ENCODE measurements around the gene TEAD2.
"Not testable (repeated sequence)": the region's sequence is repeated elsewhere in the genome, so short reads cannot be mapped to it uniquely, and the experiment has no call there.

The TEAD2 gene

DNA sequence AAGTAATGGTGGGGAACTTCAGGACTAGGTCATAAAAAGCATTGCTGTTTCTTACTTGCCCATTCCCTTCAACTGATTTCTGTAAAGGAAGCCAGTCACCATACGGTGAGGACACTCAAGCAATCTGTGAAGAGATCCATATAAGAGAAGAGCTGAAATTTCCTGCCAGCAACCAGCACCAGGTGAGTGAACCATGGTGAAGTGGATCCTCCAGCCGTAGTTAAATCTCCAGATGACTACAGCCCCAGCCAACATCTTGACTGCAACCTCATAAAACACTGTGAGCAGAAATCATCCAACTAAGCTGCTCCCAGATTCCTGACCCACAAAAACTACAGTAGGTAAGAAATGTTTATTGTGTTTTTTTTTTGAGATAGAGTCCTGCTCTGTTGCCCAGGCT is 33.5 kb downstream of the TEAD2 start:
- DNase-seq = no peak

DNA sequence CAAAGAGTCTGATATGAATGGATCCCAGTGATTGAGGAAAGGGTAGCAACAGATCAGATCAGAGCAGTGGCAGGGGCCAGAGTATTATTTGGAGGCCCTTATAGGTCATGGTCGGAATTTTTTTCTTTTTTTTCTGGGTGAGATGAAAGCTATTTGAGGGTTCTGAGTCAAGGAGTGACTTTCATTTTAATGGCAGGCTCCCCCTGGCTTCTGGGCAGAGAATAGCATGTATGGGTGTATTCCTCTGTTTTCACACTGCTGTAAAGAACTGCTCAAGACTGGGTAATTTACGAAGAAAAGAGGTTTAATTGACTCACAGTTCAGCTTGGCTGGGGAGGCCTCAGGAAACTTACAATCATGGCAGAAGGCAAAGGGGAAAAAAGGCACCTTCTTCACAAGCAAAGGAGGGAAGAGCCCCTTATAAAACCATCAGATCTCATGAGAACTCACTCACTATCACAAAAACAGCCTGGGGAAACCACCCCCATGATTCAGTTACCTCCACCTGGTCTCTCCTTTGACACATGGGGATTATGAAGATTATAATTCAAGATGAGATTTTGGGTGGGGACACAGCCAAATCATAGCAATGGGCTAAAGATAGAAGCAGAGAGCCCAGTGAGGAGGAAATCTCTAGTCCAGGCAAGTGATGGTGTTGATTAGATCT is 34.2 kb downstream of the TEAD2 start:
- no peak for DNase-seq

DNA sequence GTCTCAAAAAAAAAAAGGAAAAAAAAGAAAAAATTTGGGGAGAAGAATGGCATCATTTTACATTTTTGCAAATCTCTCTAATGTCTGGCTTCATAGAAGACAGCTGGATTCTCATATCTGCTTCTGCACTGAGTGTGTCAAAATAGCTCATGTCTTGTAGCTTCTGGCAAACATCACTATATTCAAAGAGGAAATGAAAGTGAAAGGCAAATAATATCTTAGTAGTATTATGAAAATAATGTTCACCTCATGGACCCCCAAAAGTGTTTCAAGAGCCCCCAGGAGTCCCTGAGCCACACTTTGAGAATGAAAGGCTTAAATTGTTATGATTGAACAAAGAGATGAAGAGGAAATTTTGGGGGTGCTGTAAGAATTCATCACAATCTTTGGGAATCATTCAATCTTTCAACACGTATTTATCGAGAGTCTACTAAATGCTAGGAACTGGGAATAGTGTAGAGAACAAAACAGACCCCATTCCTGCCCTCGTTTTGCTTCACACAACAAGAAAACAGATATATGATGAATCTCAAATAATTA is 36.0 kb downstream of the TEAD2 start:
- no peak for DNase-seq

DNA sequence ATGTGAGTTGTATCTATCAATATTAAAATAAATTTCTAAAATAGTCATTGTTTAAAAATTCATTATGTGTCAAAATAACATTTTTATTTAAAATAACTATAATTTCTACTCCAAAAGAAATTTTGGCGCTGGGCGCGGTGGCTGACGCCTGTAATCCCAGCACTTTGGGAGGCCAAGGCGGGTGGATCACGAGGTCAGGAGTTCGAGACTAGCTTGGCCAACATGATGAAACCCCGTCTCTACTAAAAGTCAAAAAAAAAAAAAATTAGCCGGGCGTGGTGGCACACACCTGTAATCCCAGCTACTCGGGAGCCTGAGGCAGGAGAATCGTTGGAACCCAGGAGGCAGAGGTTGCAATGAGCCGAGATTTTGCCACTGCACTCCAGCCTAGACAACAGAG is 36.5 kb downstream of the TEAD2 start:
- not testable (repeated sequence) for DNase-seq

DNA sequence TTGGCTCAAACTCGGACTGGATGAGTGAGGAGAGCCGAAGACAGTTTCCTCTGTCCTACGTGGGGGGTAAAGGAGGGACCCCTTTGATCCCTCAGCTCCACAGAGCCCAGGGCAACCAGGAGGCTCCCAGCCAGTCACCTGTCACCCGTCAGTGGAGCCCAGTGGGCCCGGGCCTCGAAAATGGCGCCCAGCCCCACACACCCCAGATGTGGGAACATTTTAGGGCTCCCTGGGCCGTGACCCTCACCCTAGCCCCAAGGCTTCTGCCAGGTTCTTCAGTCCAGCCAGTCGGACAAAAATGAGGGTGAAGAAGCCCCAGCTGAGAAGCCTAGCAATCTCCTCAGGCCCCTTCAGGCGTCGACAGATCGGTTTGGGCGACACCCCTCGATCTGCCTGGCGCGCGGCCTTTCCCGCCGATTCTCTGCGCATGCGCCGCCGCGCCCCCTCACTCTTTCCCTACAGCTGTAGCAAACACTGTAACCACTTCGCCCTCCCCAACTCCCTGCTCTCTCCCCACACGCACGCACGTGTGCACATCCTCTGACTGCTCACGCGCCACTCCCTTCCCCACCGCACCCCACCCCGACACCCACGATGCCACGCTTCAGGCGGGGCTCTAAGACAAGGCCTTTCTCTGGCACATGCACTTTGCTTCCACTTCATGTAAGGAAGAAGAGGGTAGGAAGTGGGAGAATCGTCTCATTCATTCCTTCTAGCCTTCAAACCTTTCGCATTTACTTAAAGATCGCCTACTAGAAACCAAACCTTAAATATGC is 37.2 kb downstream of the TEAD2 start, which contains the start of gene SLC6A16:
TSS of gene SLC6A16 (minus strand) at position 391 of the 776 bp plus-strand sequence. CDS start 13,844 bp downstream, outside the sequence.
- no peak for DNase-seq

DNA sequence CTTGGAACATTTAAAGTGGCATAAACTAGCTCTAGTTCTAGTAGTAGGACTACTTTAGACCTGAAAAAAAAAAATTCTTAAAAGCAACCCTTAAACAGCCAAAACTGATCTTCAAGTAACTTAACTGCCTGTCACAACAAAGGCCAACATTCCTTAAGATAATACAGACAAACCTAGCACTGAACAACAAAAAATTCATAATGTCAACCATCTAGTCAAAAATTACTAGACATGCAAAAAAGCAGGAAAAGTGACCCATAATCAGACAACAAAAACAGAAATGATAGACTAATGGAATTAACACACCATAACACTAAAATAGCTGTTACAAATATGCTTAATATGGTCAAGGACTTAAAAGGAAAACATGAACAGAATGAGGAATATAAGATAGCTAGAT is 43.9 kb downstream of the TEAD2 start:
- no peak for DNase-seq

DNA sequence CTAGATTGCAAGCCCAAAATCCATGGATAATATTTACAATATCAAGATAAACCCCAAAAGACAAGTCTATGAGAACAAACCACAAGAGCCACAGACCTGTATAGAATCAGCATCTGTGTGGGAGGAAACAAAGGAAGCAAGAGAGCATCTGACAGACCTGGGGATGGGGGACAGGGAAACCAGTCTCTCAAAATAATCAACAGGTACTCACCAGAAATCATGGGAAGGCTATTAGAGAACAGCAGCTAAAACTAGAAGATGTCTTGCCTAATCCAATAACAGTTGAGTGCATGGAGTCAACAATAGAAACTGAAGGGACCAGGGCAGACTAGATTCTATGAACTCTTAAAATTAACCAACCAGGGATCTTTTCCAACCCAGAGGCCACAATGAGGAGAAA is 45.9 kb downstream of the TEAD2 start:
- no peak for DNase-seq

DNA sequence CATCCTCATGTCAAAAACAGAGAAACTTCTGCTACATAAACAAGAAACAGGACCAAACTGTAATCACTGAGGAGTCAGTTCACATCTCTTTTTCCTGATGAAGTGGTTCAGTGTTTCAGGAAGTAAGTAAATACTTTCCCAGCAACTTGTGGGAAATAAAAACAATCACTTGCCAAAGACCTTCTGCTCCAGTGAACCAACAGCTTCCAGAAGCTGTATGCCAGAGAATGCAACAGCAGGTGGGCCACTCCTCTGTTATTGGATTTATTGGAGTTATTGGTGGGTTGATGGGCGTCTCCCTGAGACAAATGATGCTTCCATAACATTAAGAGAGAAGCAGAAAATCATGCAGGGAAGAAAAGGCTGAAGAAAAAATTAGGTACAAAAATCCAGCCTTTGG is 47.1 kb downstream of the TEAD2 start:
- DNase-seq = no peak

DNA sequence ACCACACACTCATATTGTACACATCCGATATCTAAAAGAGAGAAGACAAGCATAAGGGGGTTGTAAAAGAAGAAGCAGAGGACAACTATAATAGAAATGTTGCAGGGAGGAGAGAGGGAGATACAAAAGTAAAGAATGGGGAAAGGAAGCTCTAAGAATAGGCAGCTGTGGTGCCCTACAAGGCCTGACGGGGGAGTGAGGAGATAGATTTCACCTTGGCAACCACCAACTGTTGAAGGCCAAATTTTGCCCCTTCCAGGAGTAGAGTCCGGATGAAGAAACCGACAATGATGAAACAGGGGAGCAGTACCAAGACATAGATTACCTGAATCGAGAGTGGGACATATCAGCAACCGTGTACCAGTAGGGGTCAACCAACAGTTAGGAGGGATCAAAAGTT is 53.1 kb downstream of the TEAD2 start:
- no peak for DNase-seq

DNA sequence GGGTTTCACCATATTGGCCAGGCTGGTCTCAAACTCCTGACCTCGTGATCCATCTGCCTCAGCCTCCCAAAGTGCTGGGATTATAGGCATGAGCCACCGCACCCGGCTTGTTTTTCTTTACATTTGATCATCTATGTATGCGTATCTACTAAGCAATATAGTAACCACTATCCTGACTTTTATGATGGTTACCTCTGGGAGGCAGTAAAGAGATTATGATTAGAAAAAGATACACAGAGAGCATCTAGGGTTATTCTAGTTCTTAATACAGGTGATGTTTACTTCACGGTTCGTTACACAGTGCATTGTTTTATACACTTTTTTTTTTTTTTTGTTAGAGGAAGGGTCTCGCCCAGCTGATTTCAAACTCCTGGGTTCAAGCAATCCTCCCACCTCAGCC is 55.5 kb downstream of the TEAD2 start:
- DNase-seq = not testable (repeated sequence)

DNA sequence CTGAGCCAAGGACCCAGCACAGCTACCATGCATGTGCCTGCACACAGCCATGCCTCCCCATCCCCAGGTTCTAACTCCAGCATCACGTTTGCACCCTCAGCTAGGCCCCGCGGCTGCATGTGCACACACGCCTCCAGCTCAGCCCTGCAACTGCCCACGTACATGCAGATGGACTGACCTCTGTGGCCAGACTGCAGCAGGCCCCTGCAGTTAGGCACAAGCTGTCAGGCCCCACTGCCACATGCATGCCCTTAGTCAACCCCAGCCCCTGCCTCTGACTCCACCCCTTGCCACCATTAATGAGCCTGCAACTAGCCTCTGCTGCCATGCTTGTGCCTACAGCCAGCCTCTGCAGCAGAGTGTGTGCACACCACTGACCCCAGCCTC is 60.4 kb downstream of the TEAD2 start:
- no peak for DNase-seq

DNA sequence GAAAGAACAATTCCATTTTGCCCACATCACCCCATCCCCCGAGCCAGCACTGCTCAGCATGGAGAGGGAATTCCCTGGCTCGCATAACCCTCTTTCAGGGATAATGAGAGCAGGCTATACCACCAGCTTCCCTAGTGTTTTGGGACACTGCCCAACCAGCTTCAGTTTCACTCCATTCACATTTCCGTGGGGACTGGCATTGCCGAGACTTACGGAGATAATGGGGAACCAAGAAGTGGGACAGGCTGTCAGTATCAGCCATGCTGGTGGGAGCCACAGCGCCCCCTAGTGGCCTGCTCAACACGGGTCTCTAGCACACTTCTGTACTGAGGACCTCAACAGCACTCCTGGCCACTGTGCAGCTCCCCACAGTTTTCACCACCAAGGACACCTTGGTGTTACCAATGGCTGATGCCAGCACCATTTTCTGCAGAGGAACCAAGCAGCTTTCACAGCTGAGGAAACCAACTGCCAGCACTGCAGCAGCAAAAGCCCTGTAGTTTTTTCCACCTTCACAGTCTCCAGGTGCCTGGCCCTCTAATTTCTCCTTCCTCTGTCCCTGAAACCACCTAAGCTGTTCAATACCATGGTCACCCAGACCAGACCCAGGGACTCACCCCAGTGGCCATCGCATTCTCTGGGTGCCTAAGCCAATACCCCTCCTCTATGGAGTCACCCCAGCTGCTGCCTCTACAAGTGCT is 60.9 kb downstream of the TEAD2 start:
- peak in 1 of 2 experiments; percentile 13 for DNase-seq

DNA sequence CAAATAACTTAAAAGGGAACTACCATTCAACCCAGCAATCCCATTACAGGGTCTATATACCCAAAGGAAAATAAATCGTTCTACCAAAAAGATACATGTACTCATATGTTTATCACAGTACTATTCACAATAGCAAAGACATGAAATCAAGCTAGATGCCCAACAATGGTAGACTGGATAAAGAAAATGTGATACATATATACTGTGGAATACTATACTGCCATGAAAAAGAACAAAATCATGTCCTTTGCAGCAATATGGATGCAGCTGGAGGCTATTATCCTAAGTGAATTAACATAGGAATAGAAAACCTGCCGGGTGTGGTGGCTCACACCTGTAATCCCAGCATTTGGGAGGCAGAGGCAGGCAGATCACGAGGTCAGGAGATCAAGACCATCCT is 63.6 kb downstream of the TEAD2 start:
- not testable (repeated sequence) for DNase-seq

DNA sequence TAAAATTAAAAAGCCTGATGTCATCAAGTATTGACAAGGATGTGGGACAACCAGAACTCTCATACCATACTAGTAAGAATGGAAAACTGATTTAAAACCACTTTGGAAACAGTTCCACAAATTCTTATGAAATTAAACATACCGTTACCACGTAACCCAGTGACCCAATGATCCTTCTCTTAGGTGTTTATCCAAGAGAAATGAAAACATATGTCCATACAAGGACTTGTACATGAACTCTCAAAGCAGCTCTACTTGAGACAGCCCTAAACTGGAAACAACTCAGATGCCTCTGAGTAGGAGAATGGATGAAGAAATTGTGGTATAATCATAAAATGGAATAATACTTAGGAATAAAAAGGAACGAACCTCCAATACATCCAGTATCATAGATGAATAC is 64.8 kb downstream of the TEAD2 start:
- no peak for DNase-seq

DNA sequence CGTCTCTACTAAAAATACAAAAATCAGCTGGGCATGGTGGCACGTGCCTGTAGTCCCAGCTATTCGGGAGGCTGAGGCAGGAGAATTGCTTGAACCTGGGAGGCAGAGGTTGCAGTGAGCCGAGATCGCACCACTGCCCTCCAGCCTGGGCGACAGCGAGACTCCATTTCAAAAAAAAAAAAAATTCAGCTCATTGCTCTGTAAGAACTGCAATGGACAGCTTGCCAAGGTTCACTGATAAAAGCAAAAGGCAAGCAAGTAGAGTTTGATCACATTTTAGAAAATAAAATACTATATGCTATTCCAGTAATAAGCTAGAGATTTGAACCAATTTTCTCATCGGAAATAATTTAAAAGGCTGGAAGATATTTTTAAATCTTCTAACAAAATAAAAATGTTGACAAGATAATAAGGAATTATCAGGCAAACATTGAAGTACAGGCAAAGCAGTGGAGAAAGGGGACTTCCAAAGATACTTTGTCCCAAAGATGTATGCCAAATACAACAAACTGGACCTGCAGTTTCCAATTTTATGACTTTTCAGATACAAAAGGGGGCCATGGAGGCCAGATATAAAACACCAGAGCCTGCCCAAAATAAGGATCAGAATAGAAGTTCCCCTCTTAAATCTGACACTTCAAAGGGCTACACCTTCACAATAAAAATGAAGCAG is 66.9 kb downstream of the TEAD2 start:
- no peak for DNase-seq

DNA sequence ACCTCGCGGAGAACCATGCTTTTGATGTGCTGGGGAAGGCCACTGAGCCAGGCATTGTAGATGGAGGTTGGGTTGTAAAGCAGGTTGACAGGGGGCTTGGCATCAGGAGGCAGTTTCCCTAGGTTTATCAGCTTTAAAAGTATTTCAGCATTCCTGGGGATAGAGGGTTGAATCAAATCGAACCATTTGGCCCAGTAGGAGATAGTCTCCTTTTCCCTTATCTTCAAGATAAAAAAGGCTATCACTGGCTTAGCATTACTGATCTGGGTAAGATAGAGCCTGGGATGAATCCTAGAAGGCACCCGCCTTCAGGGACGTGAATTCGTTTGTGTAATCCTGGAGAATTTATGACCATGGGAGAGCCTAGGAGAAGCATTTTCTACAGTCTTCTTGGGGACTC is 67.8 kb downstream of the TEAD2 start:
- no peak for DNase-seq

Data from NCI-H2081 (cell line).